Measurements from ENCODE around the gene TBC1D22A.

TBC1D22A gene

GRCh38 chr22:47151490-47151889 is 389.0 kb downstream of the TBC1D22A start:
- Histone ChIP-seq H3K27me3 (ENCODE audit: insufficient read depth, poor library complexity, severe bottlenecking) (no peaks in the 10 kb centered on the region), H3K9me3 (ENCODE audit: severe bottlenecking) (no peaks in the 10 kb centered on the region), H3K4me3 (ENCODE audit: severe bottlenecking) (no peak overlapping the region), H3K27ac (ENCODE audit: poor library complexity, severe bottlenecking) (no peak overlapping the region), H3K36me3 (ENCODE audit: low read depth) (no peaks in the 10 kb centered on the region), H3K4me1 (ENCODE audit: insufficient read depth, poor library complexity, severe bottlenecking) (no peaks in the 10 kb centered on the region)
- ATAC-seq (ENCODE audit: low read depth) (no peak), DNase-seq (ENCODE audit: low spot score) (no peak)
- no peak for TF ChIP-seq CTCF (IDR thresholded peaks at IDR 0.05; ENCODE audit: poor library complexity, severe bottlenecking)

GRCh38 chr22:47152236-47152635 is 389.8 kb downstream of the TBC1D22A start:
- H3K9me3 ChIP-seq (ENCODE audit: severe bottlenecking): no peaks in the 10 kb centered on the region
- no peaks in the 10 kb centered on the region for H3K27me3 ChIP-seq (ENCODE audit: insufficient read depth, poor library complexity, severe bottlenecking)
- no peaks in the 10 kb centered on the region for H3K36me3 ChIP-seq (ENCODE audit: low read depth)
- H3K27ac ChIP-seq (ENCODE audit: poor library complexity, severe bottlenecking): no peak overlapping the region
- H3K4me3 ChIP-seq (ENCODE audit: severe bottlenecking): no peak overlapping the region
- DNase-seq (ENCODE audit: low spot score) (no peak), ATAC-seq (ENCODE audit: low read depth) (no peak)
- no peak for TF ChIP-seq CTCF (IDR thresholded peaks at IDR 0.05; ENCODE audit: poor library complexity, severe bottlenecking)
- H3K4me1 ChIP-seq (ENCODE audit: insufficient read depth, poor library complexity, severe bottlenecking): no peaks in the 10 kb centered on the region

GRCh38 chr22:47152938-47153337 is 390.5 kb downstream of the TBC1D22A start:
- no peaks in the 10 kb centered on the region for H3K27me3 ChIP-seq (ENCODE audit: insufficient read depth, poor library complexity, severe bottlenecking)
- no peaks in the 10 kb centered on the region for H3K36me3 ChIP-seq (ENCODE audit: low read depth)
- no peaks in the 10 kb centered on the region for H3K9me3 ChIP-seq (ENCODE audit: severe bottlenecking)
- no peaks in the 10 kb centered on the region for H3K4me1 ChIP-seq (ENCODE audit: insufficient read depth, poor library complexity, severe bottlenecking)
- H3K4me3 ChIP-seq (ENCODE audit: severe bottlenecking): no peak overlapping the region
- DNase-seq (ENCODE audit: low spot score) (no peak), ATAC-seq (ENCODE audit: low read depth) (no peak)
- no peak for TF ChIP-seq CTCF (IDR thresholded peaks at IDR 0.05; ENCODE audit: poor library complexity, severe bottlenecking)
- no peak overlapping the region for H3K27ac ChIP-seq (ENCODE audit: poor library complexity, severe bottlenecking)

GRCh38 chr22:47153854-47154525 is 391.5 kb downstream of the TBC1D22A start:
- DNase-seq (ENCODE audit: low spot score) (no peak), ATAC-seq (ENCODE audit: low read depth) (no peak)
- no peaks in the 10 kb centered on the region for H3K4me1 ChIP-seq (ENCODE audit: insufficient read depth, poor library complexity, severe bottlenecking)
- no peak overlapping the region for H3K27ac ChIP-seq (ENCODE audit: poor library complexity, severe bottlenecking)
- H3K27me3 ChIP-seq (ENCODE audit: insufficient read depth, poor library complexity, severe bottlenecking): no peaks in the 10 kb centered on the region
- no peaks in the 10 kb centered on the region for H3K9me3 ChIP-seq (ENCODE audit: severe bottlenecking)
- TF ChIP-seq CTCF (IDR thresholded peaks at IDR 0.05; ENCODE audit: poor library complexity, severe bottlenecking): no peak
- H3K4me3 ChIP-seq (ENCODE audit: severe bottlenecking): no peak overlapping the region
- H3K36me3 ChIP-seq (ENCODE audit: low read depth): no peaks in the 10 kb centered on the region

- no peak overlapping the region for H3K4me3 ChIP-seq (ENCODE audit: severe bottlenecking)
- H3K4me1 ChIP-seq (ENCODE audit: insufficient read depth, poor library complexity, severe bottlenecking): no peaks in the 10 kb centered on the region
- H3K9me3 ChIP-seq (ENCODE audit: severe bottlenecking): no peaks in the 10 kb centered on the region
- TF ChIP-seq CTCF (IDR thresholded peaks at IDR 0.05; ENCODE audit: poor library complexity, severe bottlenecking): no peak
- ATAC-seq (ENCODE audit: low read depth): peak; percentile 82
- H3K36me3 ChIP-seq (ENCODE audit: low read depth): no peaks in the 10 kb centered on the region
- no peak for DNase-seq (ENCODE audit: low spot score)
- H3K27ac ChIP-seq (ENCODE audit: poor library complexity, severe bottlenecking): no peak overlapping the region
- H3K27me3 ChIP-seq (ENCODE audit: insufficient read depth, poor library complexity, severe bottlenecking): no peaks in the 10 kb centered on the region
Observed at GRCh38 chr22:47154621-47155081, 392.2 kb downstream of the TBC1D22A start.

Data from RWPE2 (cell line).